BLaER1 (cell line): Measurements from ENCODE around the gene IL12RB1.
"Not testable (repeated sequence)": the region's sequence is repeated elsewhere in the genome, so short reads cannot be mapped to it uniquely, and the experiment has no call there.

Source experiments
- H3K27ac ChIP-seq: shearing (Covaris generic); formaldehyde crosslinking; 2 replicates; pipeline ENCODE4 v1.8.1; 2022
- H3K27me3 ChIP-seq: shearing (Covaris generic); formaldehyde crosslinking; 2 replicates; pipeline ENCODE4 v1.8.1; 2022
- H3K36me3 ChIP-seq: shearing (Covaris generic); formaldehyde crosslinking; 2 replicates; pipeline ENCODE4 v1.8.1; 2022
- H3K4me1 ChIP-seq: shearing (Covaris generic); formaldehyde crosslinking; 2 replicates; pipeline ENCODE4 v1.8.1; 2022
- H3K4me2 ChIP-seq: shearing (Covaris generic); formaldehyde crosslinking; 2 replicates; pipeline ENCODE4 v1.8.1; 2022
- H3K4me3 ChIP-seq: shearing (Covaris generic); formaldehyde crosslinking; 2 replicates; pipeline ENCODE4 v1.8.1; 2022
- H3K9ac ChIP-seq: shearing (Covaris generic); formaldehyde crosslinking; 2 replicates; pipeline ENCODE4 v1.8.1; 2022
- H3K9me3 ChIP-seq: shearing (Covaris generic); formaldehyde crosslinking; 2 replicates; pipeline ENCODE4 v1.8.1; 2022
- H4K20me1 ChIP-seq: shearing (Covaris generic); formaldehyde crosslinking; 2 replicates; pipeline ENCODE4 v1.8.1; 2022
- Cebpa-rat ChIP-seq: shearing (Covaris generic); IDR thresholded peaks from 2 replicates; pipeline ENCODE4 v1.8.1; 2022

IL12RB1 gene

GRCh38 chr19:18043676-18044075 lies 43.1 kb downstream of the IL12RB1 start:
- Histone ChIP-seq H4K20me1 (no peaks in the 10 kb centered on the region), H3K4me1 (peaks cover 57% of the 10 kb centered on the region), H3K4me2 (peak overlapping the region; percentile 82), H3K27me3 (no peaks in the 10 kb centered on the region), H3K36me3 (no peaks in the 10 kb centered on the region), H3K4me3 (no peak overlapping the region), H3K27ac (peak overlapping the region; percentile 82), H3K9me3 (peaks cover 13% of the 10 kb centered on the region), H3K9ac (peak overlapping the region; percentile 58; the same call in 1 of the 2 replicates)
- no peak for TF ChIP-seq Cebpa-rat

- no peak for TF ChIP-seq Cebpa-rat
- Histone ChIP-seq H3K4me3 (no peak overlapping the region), H3K27ac (no peak overlapping the region), H4K20me1 (no peaks in the 10 kb centered on the region), H3K9me3 (peaks cover 13% of the 10 kb centered on the region), H3K4me1 (peaks cover 50% of the 10 kb centered on the region), H3K9ac (no peak overlapping the region), H3K27me3 (no peaks in the 10 kb centered on the region), H3K36me3 (no peaks in the 10 kb centered on the region), H3K4me2 (no peak overlapping the region)
Measured at GRCh38 chr19:18041054-18041453, 45.7 kb downstream of the IL12RB1 start.

- Histone ChIP-seq H3K4me1 (peaks cover 50% of the 10 kb centered on the region), H3K27ac (peak overlapping the region; percentile 22; the same call in 1 of the 2 replicates)
Measured at GRCh38 chr19:18032102-18032501, 54.6 kb downstream of the IL12RB1 start.

GRCh38 chr19:18031401-18031800 lies 55.3 kb downstream of the IL12RB1 start:
- not testable (repeated sequence) for H4K20me1 ChIP-seq, H3K9ac ChIP-seq, H3K4me3 ChIP-seq, H3K9me3 ChIP-seq, H3K27me3 ChIP-seq, H3K36me3 ChIP-seq
- Histone ChIP-seq H3K4me1 (peaks cover 53% of the 10 kb centered on the region), H3K4me2 (peak overlapping the region; percentile 45), H3K27ac (peak overlapping the region; percentile 62)

More at GRCh38 chr19:18032102-18032501, 54.6 kb downstream of the IL12RB1 start:
- H3K4me3 ChIP-seq, H3K27me3 ChIP-seq, H3K4me2 ChIP-seq, H3K9me3 ChIP-seq, H3K36me3 ChIP-seq, H3K9ac ChIP-seq, H4K20me1 ChIP-seq: not testable (repeated sequence)

GRCh38 chr19:18029617-18030338 lies 57.0 kb downstream of the IL12RB1 start:
- peaks cover 69% of the 10 kb centered on the region for H3K4me1 ChIP-seq
- H3K27me3 ChIP-seq = no peaks in the 10 kb centered on the region
- H3K27ac ChIP-seq = peak overlapping the region; percentile 29; the same call in 1 of the 2 replicates
- no peaks in the 10 kb centered on the region for H3K9me3 ChIP-seq
- no peaks in the 10 kb centered on the region for H3K36me3 ChIP-seq
- H3K4me3 ChIP-seq = no peak overlapping the region
- no peak overlapping the region for H3K9ac ChIP-seq
- TF ChIP-seq Cebpa-rat = no peak
- H4K20me1 ChIP-seq = no peaks in the 10 kb centered on the region
- no peak overlapping the region for H3K4me2 ChIP-seq

- no peak overlapping the region for H3K9ac ChIP-seq
Measured at GRCh38 chr19:18027151-18027550, 59.6 kb downstream of the IL12RB1 start.

GRCh38 chr19:18023622-18024251 lies 63.0 kb downstream of the IL12RB1 start:
- no peaks in the 10 kb centered on the region for H3K9me3 ChIP-seq
- peaks cover 77% of the 10 kb centered on the region for H3K4me1 ChIP-seq
- peak overlapping the region; percentile 93 for H3K9ac ChIP-seq
- H3K36me3 ChIP-seq = no peaks in the 10 kb centered on the region
- H3K4me3 ChIP-seq = peak overlapping the region; percentile 56
- H3K27ac ChIP-seq = peak overlapping the region; percentile 99
- no peak for TF ChIP-seq Cebpa-rat
- no peaks in the 10 kb centered on the region for H4K20me1 ChIP-seq
- no peaks in the 10 kb centered on the region for H3K27me3 ChIP-seq
- peak overlapping the region; percentile 90 for H3K4me2 ChIP-seq

More at GRCh38 chr19:18027151-18027550, 59.6 kb downstream of the IL12RB1 start:
- Histone ChIP-seq H3K4me1 (peaks cover 83% of the 10 kb centered on the region), H3K27ac (peak overlapping the region; percentile 99), H3K4me3 (no peak overlapping the region), H4K20me1 (no peaks in the 10 kb centered on the region), H3K9me3 (no peaks in the 10 kb centered on the region), H3K27me3 (no peaks in the 10 kb centered on the region), H3K4me2 (no peak overlapping the region; the same call in 1 of the 2 replicates), H3K36me3 (no peaks in the 10 kb centered on the region)
- no peak for TF ChIP-seq Cebpa-rat

GRCh38 chr19:18021121-18021755 lies 65.5 kb downstream of the IL12RB1 start:
- H3K36me3 ChIP-seq = no peaks in the 10 kb centered on the region
- no peaks in the 10 kb centered on the region for H3K27me3 ChIP-seq
- H3K9ac ChIP-seq = peak overlapping the region; percentile 93
- H3K4me1 ChIP-seq = peaks cover 82% of the 10 kb centered on the region
- TF ChIP-seq Cebpa-rat = no peak
- H3K4me2 ChIP-seq = peak overlapping the region; percentile 90
- H3K27ac ChIP-seq = peak overlapping the region; percentile 99
- no peaks in the 10 kb centered on the region for H3K9me3 ChIP-seq
- H3K4me3 ChIP-seq = peak overlapping the region; percentile 56; the same call in 1 of the 2 replicates
- H4K20me1 ChIP-seq = no peaks in the 10 kb centered on the region

GRCh38 chr19:18020212-18021085 lies 66.3 kb downstream of the IL12RB1 start:
- peaks cover 4% of the 10 kb centered on the region for H3K36me3 ChIP-seq
- no peaks in the 10 kb centered on the region for H4K20me1 ChIP-seq
- H3K9ac ChIP-seq = no peak overlapping the region
- no peaks in the 10 kb centered on the region for H3K9me3 ChIP-seq
- TF ChIP-seq Cebpa-rat = no peak
- H3K27me3 ChIP-seq = no peaks in the 10 kb centered on the region
- peak overlapping the region; percentile 99 for H3K27ac ChIP-seq
- H3K4me3 ChIP-seq = no peak overlapping the region
- peaks cover 80% of the 10 kb centered on the region for H3K4me1 ChIP-seq
- H3K4me2 ChIP-seq = peak overlapping the region; percentile 90; the same call in 1 of the 2 replicates
